Ramos (cell line): ENCODE data around the gene TMEM168.
"Not testable (repeated sequence)": the region's sequence is repeated elsewhere in the genome, so short reads cannot be mapped to it uniquely, and the experiment has no call there.

Experiments
- in situ Hi-C: fragments of 300-500 bp; cut with MboI; formaldehyde crosslinking; loops from one replicate; pipeline ENCODE4 v1.14.3; 2022; ENCODE audit warnings: low sequenced_read_pairs; ENCODE audit not compliant: unreplicated experiment

The TMEM168 gene

GRCh38 chr7:112789817-112790585, at the start of gene TMEM168:
Gene TMEM168 (minus strand): TSS chr7:112790393. CDS start chr7:112784825, 5,568 bp downstream.
- in situ Hi-C loops: no loop called here

- in situ Hi-C loops: not testable (repeated sequence)
These were observed 45.7 kb upstream of the TMEM168 start for GRCh38 chr7:112835928-112836327.

- in situ Hi-C loops: no loop called here
These were observed 42.9 kb upstream of the TMEM168 start for GRCh38 chr7:112833082-112833481.

- in situ Hi-C loops: no loop called here
These were observed 40.6 kb upstream of the TMEM168 start for GRCh38 chr7:112830769-112831168.

- in situ Hi-C loops: no loop called here
These were observed 38.5 kb upstream of the TMEM168 start for GRCh38 chr7:112828696-112829095.

- in situ Hi-C loops: no loop called here
These were observed 31.2 kb upstream of the TMEM168 start for GRCh38 chr7:112821345-112821744.

- in situ Hi-C loops: no loop called here
These were observed 29.3 kb upstream of the TMEM168 start for GRCh38 chr7:112819536-112819935.

GRCh38 chr7:112806156-112806555, 16.0 kb upstream of the TMEM168 start:
- in situ Hi-C loops: no loop called here

- in situ Hi-C loops: no loop called here
These were observed 12.2 kb upstream of the TMEM168 start for GRCh38 chr7:112802406-112802805.

- in situ Hi-C loops: no loop called here
These were observed 10.3 kb upstream of the TMEM168 start for GRCh38 chr7:112800486-112800885.

- in situ Hi-C loops: no loop called here
These were observed 9.4 kb upstream of the TMEM168 start for GRCh38 chr7:112799448-112800120.

GRCh38 chr7:112798274-112799159, 8.3 kb upstream of the TMEM168 start:
- in situ Hi-C loops: no loop called here

GRCh38 chr7:112796552-112796951, 6.4 kb upstream of the TMEM168 start:
- in situ Hi-C loops: not testable (repeated sequence)

GRCh38 chr7:112792441-112792840, 2.2 kb upstream of the TMEM168 start:
- in situ Hi-C loops: no loop called here

- in situ Hi-C loops: no loop called here
These were observed 1.4 kb upstream of the TMEM168 start for GRCh38 chr7:112791465-112792168.

GRCh38 chr7:112790586-112791003, 402 bp upstream of the TMEM168 start:
- in situ Hi-C loops: no loop called here

- in situ Hi-C loops: no loop called here
These were observed 758 bp downstream of the TMEM168 start for GRCh38 chr7:112789453-112789816.

GRCh38 chr7:112788778-112789343, 1.3 kb downstream of the TMEM168 start:
- in situ Hi-C loops: no loop called here

- in situ Hi-C loops: no loop called here
These were observed 5.6 kb downstream of the TMEM168 start for GRCh38 chr7:112784603-112785002.

- in situ Hi-C loops: no loop called here
These were observed 7.7 kb downstream of the TMEM168 start for GRCh38 chr7:112782498-112782897.
